K562 (cell line): Measurements from ENCODE around the gene CPHXL2. TPM values are rescaled to one million over a fixed set of nuclear protein-coding genes. Genes with fewer than 3 reads are reported as not detected.

ENCODE experiments used
- CHD4 ChIP-seq: fragments of 200-600 bp; sonication (generic); IDR thresholded peaks from 3 replicates; pipeline ENCODE4 v1.6.1; 2012; ENCODE audit warnings: low read depth, mild to moderate bottlenecking, mixed read lengths, low read length, inconsistent platforms; ENCODE audit not compliant: insufficient read depth, insufficient replicate concordance, poor library complexity, severe bottlenecking
- CREB3L1 ChIP-seq: fragments of 450-650 bp; IDR thresholded peaks from 2 replicates; pipeline ENCODE4 v1.6.1; 2014; ENCODE audit warnings: low read depth, mild to moderate bottlenecking, moderate library complexity, borderline replicate concordance
- EZH2 ChIP-seq: IDR thresholded peaks from 2 replicates; pipeline ENCODE4 v1.6.1; 2012; ENCODE audit warnings: low read depth, mild to moderate bottlenecking, inconsistent platforms, low read length, borderline replicate concordance
- FOXJ3 ChIP-seq: sonication (generic); formaldehyde crosslinking; IDR thresholded peaks from 2 replicates; pipeline ENCODE4 v1.4.0; 2020; ENCODE audit warnings: mild to moderate bottlenecking, missing genetic modification reagents
- GABPB1 ChIP-seq: sonication (generic); formaldehyde crosslinking; IDR thresholded peaks from 2 replicates; pipeline ENCODE4 v1.8.0; 2022; ENCODE audit warnings: mild to moderate bottlenecking, missing genetic modification reagents
- GATA2 ChIP-seq: sonication (generic); formaldehyde crosslinking; IDR thresholded peaks from 2 replicates; pipeline ENCODE4 v1.4.0; 2020; ENCODE audit warnings: mild to moderate bottlenecking, missing genetic modification reagents
- GATAD2A ChIP-seq: fragments of 450-650 bp; IDR thresholded peaks from 2 replicates; pipeline ENCODE4 v1.6.1; 2017
- HNRNPUL1 ChIP-seq: fragments of 200-400 bp; formaldehyde crosslinking; IDR thresholded peaks from 2 replicates; pipeline ENCODE4 v1.6.1; 2017; ENCODE audit warnings: low read length
- KLF6 ChIP-seq: fragments of 250-450 bp; sonication (Bioruptor Pico); IDR thresholded peaks from 2 replicates; pipeline ENCODE4 v1.4.0; 2020; ENCODE audit warnings: mild to moderate bottlenecking, moderate library complexity, borderline replicate concordance
- MNT ChIP-seq, 2 experiments: fragments of 450-650 bp; conservative IDR thresholded peaks; 2 replicates each; pipeline ENCODE4 v1.6.1; 2017; ENCODE audit warnings: mild to moderate bottlenecking in 2 of 2, moderate library complexity in 2 of 2
- POLR2H ChIP-seq: IDR thresholded peaks from 2 replicates; pipeline ENCODE4 v1.6.1; 2016; ENCODE audit warnings: missing genetic modification characterization, low read depth, mild to moderate bottlenecking, control low read depth, missing compliant biosample characterization, moderate library complexity
- polyA plus RNA-seq, 8 experiments: library from polyadenylated mRNA; depleted of rRNA in 4 of 8; stranded (reverse) in 5 of 8; unstranded in 3 of 8; fragments of >200 nt; fragmentation: Nextera tagmentation in 2 of 8; fragmentation: Illumina TruSeq in 1 of 8; extraction: Ambion mirVana in 2 of 8; extraction: Trizol in 1 of 8; gene quantifications; 2 replicates each; pipeline versions ENCODE4 v1.2.1 to v1.2.3, GENCODE V29; 2011 to 2014; ENCODE audit warnings: inconsistent platforms in 1 of 8, missing spikeins in 1 of 8
- total RNA-seq, 7 experiments: library from RNA; depleted of rRNA in 6 of 7; stranded (reverse); fragments of >200 nt in 6 of 7; fragmentation: Illumina TruSeq in 2 of 7; extraction: Trizol in 2 of 7; gene quantifications; 2 replicates each; pipeline versions ENCODE4 v1.2.1 to v1.2.3, GENCODE V29; 2011 to 2021; ENCODE audit warnings: low replicate concordance in 1 of 7
- TF ChIP-seq, protein P1 (sequence below), 2 experiments: fragments of 450-650 bp; formaldehyde crosslinking in 1 of 2; IDR thresholded peaks; 2 replicates each; pipeline versions ENCODE4 v1.4.0 to v1.6.1; 2014 to 2020; ENCODE audit warnings: mild to moderate bottlenecking in 2 of 2, borderline replicate concordance in 1 of 2, low read depth in 1 of 2
- TF ChIP-seq, protein P2 (sequence below): IDR thresholded peaks from 2 replicates; pipeline ENCODE4 v1.6.1; 2016; ENCODE audit warnings: missing genetic modification characterization, missing compliant biosample characterization

Gene CPHXL2
- total and polyA plus RNA-seq, 9 of the 15 experiments (the other 6 are each of a cell fraction or from before 2014, with no cell fraction given), result not detected

GRCh38 chr16:75620326-75621169, 56.3 kb downstream of the CPHXL2 start (continued):
- TF ChIP-seq, protein P1, sequence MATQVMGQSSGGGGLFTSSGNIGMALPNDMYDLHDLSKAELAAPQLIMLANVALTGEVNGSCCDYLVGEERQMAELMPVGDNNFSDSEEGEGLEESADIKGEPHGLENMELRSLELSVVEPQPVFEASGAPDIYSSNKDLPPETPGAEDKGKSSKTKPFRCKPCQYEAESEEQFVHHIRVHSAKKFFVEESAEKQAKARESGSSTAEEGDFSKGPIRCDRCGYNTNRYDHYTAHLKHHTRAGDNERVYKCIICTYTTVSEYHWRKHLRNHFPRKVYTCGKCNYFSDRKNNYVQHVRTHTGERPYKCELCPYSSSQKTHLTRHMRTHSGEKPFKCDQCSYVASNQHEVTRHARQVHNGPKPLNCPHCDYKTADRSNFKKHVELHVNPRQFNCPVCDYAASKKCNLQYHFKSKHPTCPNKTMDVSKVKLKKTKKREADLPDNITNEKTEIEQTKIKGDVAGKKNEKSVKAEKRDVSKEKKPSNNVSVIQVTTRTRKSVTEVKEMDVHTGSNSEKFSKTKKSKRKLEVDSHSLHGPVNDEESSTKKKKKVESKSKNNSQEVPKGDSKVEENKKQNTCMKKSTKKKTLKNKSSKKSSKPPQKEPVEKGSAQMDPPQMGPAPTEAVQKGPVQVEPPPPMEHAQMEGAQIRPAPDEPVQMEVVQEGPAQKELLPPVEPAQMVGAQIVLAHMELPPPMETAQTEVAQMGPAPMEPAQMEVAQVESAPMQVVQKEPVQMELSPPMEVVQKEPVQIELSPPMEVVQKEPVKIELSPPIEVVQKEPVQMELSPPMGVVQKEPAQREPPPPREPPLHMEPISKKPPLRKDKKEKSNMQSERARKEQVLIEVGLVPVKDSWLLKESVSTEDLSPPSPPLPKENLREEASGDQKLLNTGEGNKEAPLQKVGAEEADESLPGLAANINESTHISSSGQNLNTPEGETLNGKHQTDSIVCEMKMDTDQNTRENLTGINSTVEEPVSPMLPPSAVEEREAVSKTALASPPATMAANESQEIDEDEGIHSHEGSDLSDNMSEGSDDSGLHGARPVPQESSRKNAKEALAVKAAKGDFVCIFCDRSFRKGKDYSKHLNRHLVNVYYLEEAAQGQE (IDR thresholded peaks at IDR 0.05; ENCODE audit: borderline replicate concordance), result no peak
- TF ChIP-seq, protein P1 (CRISPR knock-in tag; IDR thresholded peaks at IDR 0.05; ENCODE audit: low read depth), result no peak
- TF ChIP-seq CHD4 (no peak), MNT (conservative IDR thresholded peaks at IDR 0.05) (peak; percentile 48 to 55; a peak in 3 of 4 replicates), KLF6 (CRISPR knock-in tag) (0 out of 2 replicates have a peak, but pooled peaks have one; percentile 26), POLR2H (no peak), HNRNPUL1 (no peak), EZH2 (no peak), GABPB1 (CRISPR knock-in tag) (0 out of 2 replicates have a peak, but pooled peaks have one; percentile 18), FOXJ3 (CRISPR knock-in tag) (no peak), GATAD2A (no peak; the same call in 1 of the 2 replicates), CREB3L1 (no peak), GATA2 (CRISPR knock-in tag) (peak; percentile 83)
- TF ChIP-seq, protein P2, sequence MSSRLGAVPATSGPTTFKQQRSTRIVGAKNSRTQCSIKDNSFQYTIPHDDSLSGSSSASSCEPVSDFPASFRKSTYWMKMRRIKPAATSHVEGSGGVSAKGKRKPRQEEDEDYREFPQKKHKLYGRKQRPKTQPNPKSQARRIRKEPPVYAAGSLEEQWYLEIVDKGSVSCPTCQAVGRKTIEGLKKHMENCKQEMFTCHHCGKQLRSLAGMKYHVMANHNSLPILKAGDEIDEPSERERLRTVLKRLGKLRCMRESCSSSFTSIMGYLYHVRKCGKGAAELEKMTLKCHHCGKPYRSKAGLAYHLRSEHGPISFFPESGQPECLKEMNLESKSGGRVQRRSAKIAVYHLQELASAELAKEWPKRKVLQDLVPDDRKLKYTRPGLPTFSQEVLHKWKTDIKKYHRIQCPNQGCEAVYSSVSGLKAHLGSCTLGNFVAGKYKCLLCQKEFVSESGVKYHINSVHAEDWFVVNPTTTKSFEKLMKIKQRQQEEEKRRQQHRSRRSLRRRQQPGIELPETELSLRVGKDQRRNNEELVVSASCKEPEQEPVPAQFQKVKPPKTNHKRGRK (tag), result no peak
